ENCODE data around the gene RBCK1.

The RBCK1 gene

DNA sequence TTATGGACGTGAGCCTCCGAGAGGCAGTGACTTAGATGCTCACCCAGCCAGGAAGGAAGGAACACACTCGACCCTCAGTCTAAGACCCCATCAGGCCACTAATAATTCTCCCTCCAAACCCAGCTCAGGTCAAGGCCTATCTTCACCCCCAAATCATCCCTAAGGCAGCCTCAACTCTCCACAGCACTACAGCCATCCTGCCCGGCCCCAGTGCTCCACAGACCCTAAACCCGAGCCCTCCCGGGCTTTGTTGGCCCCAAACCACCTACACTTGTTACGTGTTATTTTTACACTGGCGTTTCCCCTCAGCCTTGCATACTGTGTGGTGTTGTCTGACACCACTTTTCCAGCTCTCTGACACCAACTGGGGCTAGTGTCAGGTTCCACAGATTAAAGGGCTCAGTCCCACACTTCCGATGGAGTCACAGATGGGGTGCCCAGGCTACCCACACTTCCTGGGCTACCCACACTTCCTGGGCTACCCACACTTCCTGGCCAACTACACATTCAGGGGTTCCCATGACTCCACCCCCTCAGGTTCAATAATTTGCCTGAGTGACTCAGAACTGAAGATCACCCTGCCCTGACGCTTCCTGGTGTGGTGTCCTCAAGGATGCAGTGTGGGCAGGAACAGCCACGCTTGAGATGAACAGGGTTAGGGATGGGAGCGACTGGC is 25.3 kb downstream of the RBCK1 start:
- no peak for ATAC-seq
- TF ChIP-seq BACH2 (CRISPR knock-in tag; IDR thresholded peaks at IDR 0.05; ENCODE audit: borderline replicate concordance) (no peak), TCF4 (CRISPR knock-in tag; IDR thresholded peaks at IDR 0.05; ENCODE audit: borderline replicate concordance) (no peak), ZFP3 (CRISPR knock-in tag; IDR thresholded peaks at IDR 0.05) (no peak), RARB (CRISPR knock-in tag; IDR thresholded peaks at IDR 0.05) (no peak), ZNF8 (CRISPR knock-in tag; IDR thresholded peaks at IDR 0.05) (no peak), ZNF70 (CRISPR knock-in tag; IDR thresholded peaks at IDR 0.05) (no peak), ZFP30 (CRISPR knock-in tag; IDR thresholded peaks at IDR 0.05) (no peak), ZC3H10 (CRISPR knock-in tag; IDR thresholded peaks at IDR 0.05) (no peak), PATZ1 (CRISPR knock-in tag; IDR thresholded peaks at IDR 0.05; ENCODE audit: borderline replicate concordance) (no peak), PPARA (CRISPR knock-in tag; IDR thresholded peaks at IDR 0.05; ENCODE audit: borderline replicate concordance) (no peak), SNAI2 (CRISPR knock-in tag; IDR thresholded peaks at IDR 0.05) (no peak), ARNTL (CRISPR knock-in tag; IDR thresholded peaks at IDR 0.05; ENCODE audit: borderline replicate concordance, low read depth) (no peak), TOX (CRISPR knock-in tag; IDR thresholded peaks at IDR 0.05; ENCODE audit: borderline replicate concordance) (no peak), CSDC2 (CRISPR knock-in tag; IDR thresholded peaks at IDR 0.05) (no peak)
- TF ChIP-seq, protein P1, sequence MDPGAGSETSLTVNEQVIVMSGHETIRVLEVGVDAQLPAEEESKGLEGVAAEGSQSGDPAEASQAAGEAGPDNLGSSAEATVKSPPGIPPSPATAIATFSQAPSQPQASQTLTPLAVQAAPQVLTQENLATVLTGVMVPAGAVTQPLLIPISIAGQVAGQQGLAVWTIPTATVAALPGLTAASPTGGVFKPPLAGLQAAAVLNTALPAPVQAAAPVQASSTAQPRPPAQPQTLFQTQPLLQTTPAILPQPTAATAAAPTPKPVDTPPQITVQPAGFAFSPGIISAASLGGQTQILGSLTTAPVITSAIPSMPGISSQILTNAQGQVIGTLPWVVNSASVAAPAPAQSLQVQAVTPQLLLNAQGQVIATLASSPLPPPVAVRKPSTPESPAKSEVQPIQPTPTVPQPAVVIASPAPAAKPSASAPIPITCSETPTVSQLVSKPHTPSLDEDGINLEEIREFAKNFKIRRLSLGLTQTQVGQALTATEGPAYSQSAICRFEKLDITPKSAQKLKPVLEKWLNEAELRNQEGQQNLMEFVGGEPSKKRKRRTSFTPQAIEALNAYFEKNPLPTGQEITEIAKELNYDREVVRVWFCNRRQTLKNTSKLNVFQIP (CRISPR knock-in tag; IDR thresholded peaks at IDR 0.05; ENCODE audit: borderline replicate concordance, low read depth): no peak

DNA sequence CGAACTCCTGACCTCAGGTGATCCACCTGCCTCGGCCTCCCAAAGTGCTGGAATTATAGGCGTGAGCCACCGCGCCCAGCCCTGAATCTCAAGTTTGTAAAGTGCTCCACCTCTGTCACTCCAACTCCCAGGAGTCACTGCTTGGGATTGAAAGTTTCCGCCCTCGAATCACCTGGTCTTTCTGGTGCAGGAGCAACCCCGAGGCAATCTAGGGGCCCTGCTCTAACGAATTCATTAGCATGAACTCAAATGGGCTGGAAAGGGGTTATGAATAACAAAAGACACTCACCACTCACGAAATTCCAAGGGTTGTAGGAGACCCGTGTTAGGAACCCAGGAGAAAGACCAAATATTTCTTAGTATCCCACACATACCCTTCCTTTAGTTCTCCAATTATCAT is 26.1 kb downstream of the RBCK1 start:
- no peak for TF ChIP-seq PATZ1 (CRISPR knock-in tag; IDR thresholded peaks at IDR 0.05; ENCODE audit: borderline replicate concordance)
- no peak for TF ChIP-seq ARNTL (CRISPR knock-in tag; IDR thresholded peaks at IDR 0.05; ENCODE audit: borderline replicate concordance, low read depth)
- no peak for TF ChIP-seq ESRRG (CRISPR knock-in tag; IDR thresholded peaks at IDR 0.05)
- TF ChIP-seq ZNF8 (CRISPR knock-in tag; IDR thresholded peaks at IDR 0.05): no peak
- no peak for ATAC-seq

DNA sequence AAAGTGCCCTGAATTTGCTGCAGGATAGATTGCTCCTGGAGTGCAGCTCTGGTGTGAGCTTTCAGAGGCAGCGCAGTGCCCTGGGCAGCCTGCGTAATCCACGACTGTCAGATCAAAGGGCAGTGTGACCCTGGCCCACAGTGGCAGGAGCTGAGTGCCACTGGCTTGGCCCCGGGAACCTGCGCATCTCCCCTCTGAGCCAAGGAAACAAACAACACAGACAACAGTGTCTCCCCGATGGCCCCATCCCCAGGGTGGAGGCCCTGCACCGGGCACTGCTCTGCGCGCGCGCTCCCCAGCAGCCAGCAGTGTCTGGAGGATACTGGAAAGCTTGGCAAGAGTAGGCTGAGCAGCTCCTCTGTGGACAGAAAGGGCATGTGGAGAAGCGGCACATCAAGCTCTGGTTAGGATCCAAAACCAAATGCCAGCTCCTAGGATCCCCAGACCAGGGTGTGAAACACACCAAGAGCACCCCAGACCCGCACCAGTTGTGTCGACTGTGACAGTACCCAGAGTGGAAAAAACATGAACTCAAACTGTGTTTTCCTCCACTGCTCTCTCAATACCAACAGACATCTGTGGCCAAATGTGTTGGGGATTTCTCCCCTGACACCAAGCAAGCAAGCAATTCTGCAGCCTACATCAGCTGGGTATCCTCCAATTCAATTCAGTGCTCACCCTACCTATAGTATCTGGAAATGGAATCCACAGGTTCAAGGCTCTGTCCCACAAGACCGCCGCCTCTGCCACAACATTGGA is 26.7 kb downstream of the RBCK1 start:
- no peak for ATAC-seq
- TF ChIP-seq ZFP30 (CRISPR knock-in tag; IDR thresholded peaks at IDR 0.05) (no peak), ZNF8 (CRISPR knock-in tag; IDR thresholded peaks at IDR 0.05) (no peak), ARNTL (CRISPR knock-in tag; IDR thresholded peaks at IDR 0.05; ENCODE audit: borderline replicate concordance, low read depth) (no peak), TSHZ2 (CRISPR knock-in tag; IDR thresholded peaks at IDR 0.05) (no peak), ZFP3 (CRISPR knock-in tag; IDR thresholded peaks at IDR 0.05) (no peak)

DNA sequence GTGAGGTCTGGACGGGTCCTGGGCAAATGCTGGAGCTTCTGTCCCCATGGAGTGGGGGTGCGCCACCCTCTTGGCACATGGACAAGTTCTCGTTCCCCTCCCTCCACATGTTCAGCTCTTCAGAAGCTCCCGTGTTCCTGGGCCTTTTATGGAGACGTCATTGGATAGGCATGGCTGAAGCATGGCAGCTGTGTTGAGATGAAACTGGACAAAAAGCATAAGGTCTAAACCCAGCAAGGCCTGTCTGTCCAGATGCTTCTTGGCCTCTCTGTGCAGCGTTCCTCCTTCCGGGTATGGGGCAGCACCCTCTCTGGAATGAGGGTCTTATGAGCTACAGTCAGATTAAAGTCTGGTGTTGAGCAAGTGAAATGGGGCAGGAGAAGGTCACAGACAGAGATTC is 27.5 kb downstream of the RBCK1 start:
- no peak for ATAC-seq
- TF ChIP-seq ESRRG (CRISPR knock-in tag; IDR thresholded peaks at IDR 0.05) (no peak), RARB (CRISPR knock-in tag; IDR thresholded peaks at IDR 0.05) (no peak), SNAI2 (CRISPR knock-in tag; IDR thresholded peaks at IDR 0.05) (no peak)

All from SK-N-SH treated with all-trans-retinoic acid at 6 μM for 48 hours (cell line).